HG03097 (cell line): ENCODE results near the gene PSMA4.
"Not testable (repeated sequence)": the region's sequence is repeated elsewhere in the genome, so short reads cannot be mapped to it uniquely, and the experiment has no call there.

Experiments
- ATAC-seq: cut with Tn5 transposase; IDR thresholded peaks from one replicate; pipeline ENCODE4 v1.9.1; 2021; ENCODE audit not compliant: unreplicated experiment, low FRiP score

The PSMA4 gene

DNA sequence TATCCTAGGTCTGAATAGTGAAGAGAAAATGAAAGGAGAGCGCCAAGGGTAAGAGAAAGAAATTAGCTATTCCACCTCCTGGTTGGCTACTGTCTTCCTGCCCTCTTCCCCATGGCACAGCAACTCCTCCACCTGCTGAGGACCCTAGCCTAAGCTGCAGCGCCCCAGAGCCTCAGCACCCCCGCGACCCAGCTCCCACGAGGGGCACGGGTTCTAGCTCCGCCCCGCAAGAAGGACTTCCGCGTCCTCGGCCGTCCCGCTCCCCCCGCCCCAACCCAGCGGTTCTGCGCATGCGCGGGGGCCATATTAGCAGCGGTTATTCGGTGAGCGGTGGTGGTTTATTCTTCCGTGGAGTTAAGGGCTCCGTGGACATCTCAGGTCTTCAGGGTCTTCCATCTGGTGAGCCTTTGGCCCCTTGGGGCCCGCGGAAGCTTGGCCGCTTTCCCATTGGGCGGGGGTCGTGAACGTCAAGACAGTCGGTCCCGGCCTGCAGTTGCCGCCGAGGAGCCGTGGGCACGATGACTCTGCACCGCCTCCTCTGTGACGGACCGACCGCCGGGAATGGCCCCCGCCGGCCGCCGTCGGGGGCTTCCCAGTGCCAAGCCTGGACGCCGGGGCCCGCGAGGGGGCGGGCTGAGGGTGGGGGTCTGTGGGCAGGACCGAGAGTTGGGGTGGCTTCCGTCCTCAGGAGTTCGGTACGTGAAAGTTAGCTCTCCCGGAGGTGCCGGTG, at the start of gene PSMA4:
Gene PSMA4, plus strand, starts transcription at position 304 of the 730 bp plus-strand sequence. CDS start 1,484 bp downstream, outside the sequence.
- peak; percentile 73 for ATAC-seq

DNA sequence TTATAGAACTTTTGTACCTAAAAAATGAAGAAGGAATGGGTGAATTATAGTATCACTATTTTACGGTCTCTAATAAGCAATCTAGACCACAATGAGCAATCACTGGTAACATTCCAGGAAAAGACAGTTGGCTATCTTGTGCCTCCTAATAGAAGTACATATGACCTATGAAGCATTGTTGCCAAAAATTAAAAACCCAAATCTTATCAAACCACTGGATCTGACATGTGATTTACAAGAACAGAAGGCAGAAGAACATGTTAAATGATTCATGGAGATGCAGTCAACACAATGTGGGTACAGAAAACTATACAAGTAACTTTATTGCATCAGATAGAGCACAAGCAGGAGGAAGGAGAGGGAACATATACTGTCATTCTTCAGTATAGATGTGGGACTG, 47.4 kb upstream of the PSMA4 start:
- ATAC-seq: no peak

DNA sequence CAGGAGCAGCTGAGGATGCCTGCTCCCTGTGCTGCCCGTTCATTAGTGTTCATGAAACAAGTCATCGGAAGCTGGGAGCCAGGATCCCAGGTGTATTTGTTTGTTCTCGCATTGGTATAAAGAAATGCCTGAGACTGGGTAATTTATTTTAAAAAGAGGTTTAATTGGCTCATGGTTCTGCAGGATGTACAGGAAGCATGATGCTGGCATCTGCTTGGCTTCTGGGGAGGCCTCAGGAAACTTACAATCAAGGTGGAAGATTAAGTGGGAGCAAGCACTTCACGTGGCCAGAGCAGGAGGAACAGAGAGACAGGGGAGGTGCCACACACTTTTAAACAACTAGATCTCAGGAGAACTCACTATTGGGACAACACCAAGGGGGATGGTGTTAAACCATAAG, 38.4 kb upstream of the PSMA4 start:
- no peak for ATAC-seq

GRCh38 chr15:78502641-78503040, 37.6 kb upstream of the PSMA4 start:
- ATAC-seq: no peak

DNA sequence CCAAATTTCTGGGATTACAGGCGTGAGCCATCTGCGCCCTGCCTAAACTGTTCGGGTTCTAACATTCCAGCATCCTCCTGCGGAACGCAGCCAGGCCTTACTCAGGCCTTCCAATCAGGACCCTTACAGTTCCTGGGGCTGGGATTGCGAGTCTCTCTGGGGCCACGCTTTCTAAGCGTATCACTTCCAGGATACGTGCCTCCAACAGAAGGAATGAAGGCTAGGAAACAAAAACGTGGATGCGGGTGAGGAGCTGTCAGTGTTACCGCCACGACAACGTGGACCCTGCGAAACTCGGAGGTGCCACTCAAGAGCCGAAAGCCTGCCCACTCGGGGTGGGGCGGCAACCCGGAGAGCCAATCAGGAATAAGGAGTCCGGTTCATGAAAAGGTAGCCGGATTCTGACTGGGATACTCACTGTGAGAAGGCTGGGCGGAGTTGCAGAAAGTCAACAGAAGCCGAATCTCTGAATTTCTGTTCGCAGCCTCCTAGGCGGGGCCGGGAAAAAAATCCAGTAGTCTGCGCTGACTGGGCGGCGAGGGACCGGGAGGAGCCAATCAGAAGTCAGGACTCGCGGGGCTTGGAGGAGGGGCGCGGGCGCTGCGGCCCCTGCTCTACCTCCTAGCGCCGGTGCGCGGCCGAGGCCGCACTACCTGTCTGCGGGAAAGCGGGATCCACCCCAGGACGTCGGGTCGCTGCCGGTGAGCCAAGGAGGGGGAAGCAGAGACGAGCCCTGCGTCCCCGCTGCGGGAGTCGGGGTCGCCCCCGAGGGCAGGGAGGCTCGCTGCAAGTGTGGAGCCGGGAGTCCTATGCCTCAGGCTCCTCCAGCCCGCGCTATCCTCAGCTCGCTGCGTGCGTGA, 33.0 kb upstream of the PSMA4 start, which contains the start of gene HYKK:
Gene HYKK, plus strand, starts transcription at position 607 of the 860 bp plus-strand sequence. CDS start 5,512 bp downstream, outside the sequence.
- peak; percentile 81 for ATAC-seq

DNA sequence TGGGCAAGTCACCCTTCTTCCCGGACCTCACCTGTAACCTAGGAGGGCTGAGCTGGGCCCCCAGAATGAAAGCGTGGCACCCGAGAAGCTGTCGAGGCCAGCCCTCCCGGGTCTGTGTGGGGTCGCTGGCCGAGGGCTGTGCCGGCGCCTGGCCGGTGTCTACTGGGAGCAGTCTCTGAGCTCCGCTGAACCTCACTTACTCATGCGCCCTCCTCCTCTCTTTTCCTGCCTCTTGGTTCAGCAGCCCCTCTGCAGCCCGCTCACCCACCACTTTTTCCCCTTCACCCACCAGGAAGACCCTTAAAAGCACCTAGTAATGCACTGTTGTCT, 32.4 kb upstream of the PSMA4 start:
- peak; percentile 15 for ATAC-seq

- ATAC-seq: no peak
These were observed 32.0 kb upstream of the PSMA4 start for GRCh38 chr15:78508272-78508671.

DNA sequence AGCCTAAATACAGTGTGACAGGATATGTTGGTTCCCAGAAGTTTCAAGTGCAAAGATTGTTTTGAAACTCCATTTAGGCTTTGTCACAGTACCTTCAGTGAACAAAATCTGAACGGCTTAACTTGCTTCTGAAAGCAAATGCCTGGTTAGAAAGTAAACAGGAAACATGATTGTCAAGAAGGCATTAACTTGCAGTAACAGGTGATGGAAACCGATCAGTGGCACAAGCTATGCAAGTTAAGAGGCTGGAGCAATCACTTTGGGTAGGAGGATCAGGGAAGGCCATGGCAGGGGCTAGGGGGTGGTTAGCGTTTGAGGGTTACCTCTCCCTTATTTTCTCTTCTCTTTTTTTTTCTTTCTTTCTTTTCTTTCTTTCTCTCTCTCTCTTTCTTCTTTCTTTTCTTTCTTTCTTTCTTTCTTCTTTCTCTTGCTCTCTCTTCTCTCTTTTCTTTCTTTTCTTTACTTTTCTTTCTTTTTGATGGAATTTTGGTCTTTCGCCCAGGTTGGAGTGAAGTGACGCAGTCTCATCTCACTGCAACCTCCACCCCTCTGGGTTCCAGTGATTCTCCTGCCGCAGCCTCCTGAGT, 30.4 kb upstream of the PSMA4 start:
- no peak for ATAC-seq

DNA sequence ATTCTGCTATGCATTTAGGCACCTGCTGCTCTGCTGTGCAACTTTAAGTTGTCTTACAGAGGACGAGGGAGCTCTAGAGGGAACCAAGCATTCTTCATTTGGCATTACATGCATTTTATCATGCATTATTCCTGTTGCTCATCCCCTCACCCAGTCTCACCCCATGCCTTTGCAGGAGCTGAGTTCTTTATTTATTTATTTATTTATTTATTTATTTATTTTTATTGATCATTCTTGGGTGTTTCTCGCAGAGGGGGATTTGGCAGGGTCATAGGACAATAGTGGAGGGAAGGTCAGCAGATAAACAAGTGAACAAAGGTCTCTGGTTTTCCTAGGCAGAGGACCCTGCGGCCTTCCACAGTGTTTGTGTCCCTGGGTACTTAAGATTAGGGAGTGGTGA, 20.2 kb upstream of the PSMA4 start:
- not testable (repeated sequence) for ATAC-seq

DNA sequence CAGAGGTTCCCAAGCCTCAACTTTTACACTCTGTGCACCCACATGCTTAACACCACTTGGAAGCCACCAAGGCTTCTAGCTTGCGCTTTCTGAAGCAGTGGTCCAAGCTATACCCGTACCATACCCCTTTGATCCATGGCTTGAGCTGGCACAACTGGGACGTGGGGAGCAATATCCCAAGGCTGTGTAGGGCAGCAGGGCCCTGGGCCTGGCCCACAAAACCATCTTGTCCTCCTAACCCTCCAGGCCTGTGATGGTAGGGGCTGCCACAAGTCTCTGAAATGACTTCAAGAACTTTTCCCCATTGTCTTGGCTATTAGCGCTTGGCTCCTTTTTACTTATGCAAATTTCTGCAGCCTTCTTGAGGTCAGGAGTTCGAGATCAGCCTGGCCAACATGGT, 16.0 kb upstream of the PSMA4 start:
- no peak for ATAC-seq

- no peak for ATAC-seq
These were observed 12.9 kb upstream of the PSMA4 start for GRCh38 chr15:78527325-78527724.

GRCh38 chr15:78533331-78533730, 6.9 kb upstream of the PSMA4 start:
- ATAC-seq: no peak

- no peak for ATAC-seq
These were observed 4.1 kb upstream of the PSMA4 start for GRCh38 chr15:78536134-78536533.

GRCh38 chr15:78537266-78537905, 2.9 kb upstream of the PSMA4 start:
- no peak for ATAC-seq

GRCh38 chr15:78538358-78538757, 1.9 kb upstream of the PSMA4 start:
- ATAC-seq: no peak

DNA sequence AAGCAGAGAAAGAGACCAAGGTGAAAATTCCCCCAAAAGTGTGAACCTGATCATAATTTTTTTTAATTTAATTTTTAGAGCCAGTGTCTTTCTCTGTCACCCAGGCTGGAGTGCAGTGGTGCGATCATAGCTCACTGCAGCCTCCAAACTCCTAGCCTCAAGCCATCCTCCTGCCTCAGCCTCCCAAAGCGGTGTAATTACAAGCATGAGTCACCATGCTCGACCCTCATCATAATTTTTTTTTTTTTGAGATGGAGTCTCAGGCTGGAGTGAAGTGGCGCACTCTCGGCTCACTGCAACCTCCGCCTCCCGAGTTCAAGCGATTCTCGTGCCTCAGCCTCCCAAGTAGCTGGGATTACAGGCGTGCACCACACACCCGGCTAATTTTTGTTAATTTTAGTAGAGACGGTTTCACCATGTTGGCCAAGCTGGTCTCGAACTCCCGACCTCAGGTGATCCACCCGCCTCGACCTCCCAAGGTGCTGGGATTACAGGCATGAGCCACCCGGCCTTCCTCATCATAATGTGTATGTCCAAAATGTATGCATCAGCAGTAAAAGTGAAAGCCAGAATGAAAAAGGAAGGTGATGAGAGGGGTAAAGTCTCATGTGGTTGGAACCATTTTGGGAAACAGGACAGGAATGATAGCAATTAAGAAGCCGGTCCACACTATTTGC, 642 bp upstream of the PSMA4 start:
- peak; percentile 2 for ATAC-seq

- no peak for ATAC-seq
These were observed 863 bp downstream of the PSMA4 start for GRCh38 chr15:78540871-78541743.

- ATAC-seq: no peak
These were observed 1.4 kb downstream of the PSMA4 start for GRCh38 chr15:78541744-78542034.

GRCh38 chr15:78542647-78543046, 2.4 kb downstream of the PSMA4 start:
- no peak for ATAC-seq

DNA sequence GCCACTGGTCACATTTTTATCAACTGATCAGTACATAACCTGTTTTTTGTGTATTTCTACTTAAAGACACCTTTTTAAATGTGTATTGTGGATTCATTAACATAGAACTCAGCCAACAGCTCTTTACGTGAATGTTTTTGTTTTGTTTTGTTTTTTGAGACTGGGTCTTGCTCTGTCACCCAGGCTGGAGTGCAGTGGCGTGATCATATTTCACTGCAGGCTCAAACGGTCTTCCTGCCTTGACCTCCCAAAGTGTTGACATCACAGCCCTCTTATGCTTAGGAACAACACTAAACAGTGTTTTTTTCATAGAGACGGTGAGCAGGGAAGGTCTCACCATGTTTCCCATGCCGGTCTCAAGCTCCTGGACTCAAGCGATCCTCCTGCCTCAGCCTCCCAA, 9.9 kb downstream of the PSMA4 start:
- ATAC-seq: no peak
